Stimulated activated naive CD8-positive, alpha-beta T cell treated with anti-CD3 and anti-CD28 coated beads, Interleukin-15, amount 100 ng/mL, for 72 hours (primary cell): ENCODE results near the gene TPBGL.

Source experiments
- ATAC-seq: fragments of 150-1000 bp; cut with Tn5 transposase; 2 replicates; pipeline ENCODE4 v1.10.0; 2021; ENCODE audit warnings: mild to moderate bottlenecking, moderate library complexity
- DNase-seq, 2 donors: peaks; one replicate each; pipeline ENCODE4 v3.0.0; 2021 to 2022
- H3K27ac Mint-ChIP-seq, 2 donors: one replicate each; pipeline ENCODE4 v1.8.0; 2022; ENCODE audit warnings: mild to moderate bottlenecking in 2 of 2, mixed read lengths in 2 of 2, moderate library complexity in 2 of 2
- H3K27me3 Mint-ChIP-seq: one replicate; pipeline ENCODE4 v1.8.0; 2022; ENCODE audit warnings: mixed read lengths
- H3K4me1 Mint-ChIP-seq: one replicate; pipeline ENCODE4 v1.8.0; 2022; ENCODE audit warnings: mild to moderate bottlenecking, mixed read lengths
- H3K4me3 Mint-ChIP-seq, 2 donors: one replicate each; pipeline ENCODE4 v1.8.0; 2022; ENCODE audit warnings: mild to moderate bottlenecking in 2 of 2, mixed read lengths in 2 of 2, moderate library complexity in 1 of 2
- H3K9me3 Mint-ChIP-seq, 2 donors: one replicate each; pipeline ENCODE4 v1.8.0; 2022; ENCODE audit warnings: mixed read lengths in 2 of 2

Gene TPBGL

DNA sequence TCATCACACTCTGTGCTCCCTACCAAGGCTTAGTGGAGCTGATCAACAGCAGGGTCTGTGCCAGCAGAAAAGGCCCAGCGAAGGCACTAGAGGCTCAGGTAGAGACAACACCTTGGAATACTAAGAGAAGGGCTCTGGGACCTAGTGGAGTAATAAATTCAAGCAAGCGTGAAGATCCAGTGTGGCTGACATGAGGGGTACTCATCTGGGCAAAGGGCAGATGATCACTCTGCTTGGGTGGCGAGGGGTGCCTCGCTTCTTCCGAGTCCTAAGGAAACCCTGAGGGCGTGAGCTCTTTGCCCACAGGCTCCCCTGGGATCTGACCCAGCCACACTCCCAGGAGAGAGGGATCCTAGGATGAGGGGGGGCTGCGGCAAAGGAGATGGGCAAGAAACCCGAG, 3.5 kb upstream of the TPBGL start:
- ATAC-seq (no peak), DNase-seq (no peak)
- Mint-ChIP-seq H3K4me3 (no peak overlapping the region), H3K27ac (no peak overlapping the region), H3K9me3 (peaks cover 6 to 9% of the 10 kb centered on the region in 2 donors), H3K4me1 (peaks cover 10% of the 10 kb centered on the region), H3K27me3 (peaks cover 67% of the 10 kb centered on the region)

DNA sequence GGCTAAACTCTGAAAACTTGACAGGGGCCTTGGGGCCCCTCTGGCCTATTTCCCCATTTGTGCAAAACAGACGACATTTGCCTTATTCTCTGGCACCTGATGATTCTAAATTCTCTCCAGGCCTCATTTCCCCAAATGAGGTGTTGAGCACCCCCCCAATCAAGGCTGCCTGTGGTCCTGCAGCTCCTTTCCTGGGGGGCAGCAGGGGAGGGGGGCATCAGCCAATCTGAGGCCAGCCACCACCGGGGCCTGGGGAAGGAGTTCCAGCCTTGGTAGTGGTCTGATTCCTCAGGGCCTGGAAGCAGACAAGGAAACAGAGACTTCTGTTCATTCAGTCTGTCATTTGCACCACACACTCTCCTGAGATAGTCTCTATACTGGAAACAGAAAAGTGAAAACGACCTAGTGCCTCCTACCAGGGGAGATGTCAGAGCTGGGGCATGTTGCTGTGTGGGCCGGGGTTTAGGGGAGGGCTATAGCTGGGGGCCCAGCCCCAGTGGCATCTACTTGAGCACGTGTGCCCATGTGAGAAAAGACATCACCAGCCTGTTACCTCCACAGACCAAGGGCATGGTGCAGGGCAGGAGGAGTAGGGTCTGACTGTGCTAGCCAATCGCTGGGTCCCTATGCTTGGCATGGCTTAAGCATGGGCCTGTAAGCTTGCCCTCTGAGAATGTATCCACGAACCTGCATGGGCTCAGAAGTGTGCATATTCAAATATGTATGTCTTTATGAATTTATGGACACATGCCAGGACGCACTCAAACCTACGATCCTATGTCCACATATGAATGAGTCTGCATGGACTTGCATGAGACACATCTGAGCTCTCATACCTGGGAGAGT, 1.8 kb upstream of the TPBGL start:
- peaks cover 77% of the 10 kb centered on the region for H3K27me3 Mint-ChIP-seq
- peaks cover 2 to 3% of the 10 kb centered on the region in 2 donors for H3K9me3 Mint-ChIP-seq
- no peak for DNase-seq
- no peak overlapping the region for H3K27ac Mint-ChIP-seq
- ATAC-seq: no peak
- H3K4me3 Mint-ChIP-seq: peak overlapping the region in 1 of 2 donors; percentile 92
- peaks cover 22% of the 10 kb centered on the region for H3K4me1 Mint-ChIP-seq

DNA sequence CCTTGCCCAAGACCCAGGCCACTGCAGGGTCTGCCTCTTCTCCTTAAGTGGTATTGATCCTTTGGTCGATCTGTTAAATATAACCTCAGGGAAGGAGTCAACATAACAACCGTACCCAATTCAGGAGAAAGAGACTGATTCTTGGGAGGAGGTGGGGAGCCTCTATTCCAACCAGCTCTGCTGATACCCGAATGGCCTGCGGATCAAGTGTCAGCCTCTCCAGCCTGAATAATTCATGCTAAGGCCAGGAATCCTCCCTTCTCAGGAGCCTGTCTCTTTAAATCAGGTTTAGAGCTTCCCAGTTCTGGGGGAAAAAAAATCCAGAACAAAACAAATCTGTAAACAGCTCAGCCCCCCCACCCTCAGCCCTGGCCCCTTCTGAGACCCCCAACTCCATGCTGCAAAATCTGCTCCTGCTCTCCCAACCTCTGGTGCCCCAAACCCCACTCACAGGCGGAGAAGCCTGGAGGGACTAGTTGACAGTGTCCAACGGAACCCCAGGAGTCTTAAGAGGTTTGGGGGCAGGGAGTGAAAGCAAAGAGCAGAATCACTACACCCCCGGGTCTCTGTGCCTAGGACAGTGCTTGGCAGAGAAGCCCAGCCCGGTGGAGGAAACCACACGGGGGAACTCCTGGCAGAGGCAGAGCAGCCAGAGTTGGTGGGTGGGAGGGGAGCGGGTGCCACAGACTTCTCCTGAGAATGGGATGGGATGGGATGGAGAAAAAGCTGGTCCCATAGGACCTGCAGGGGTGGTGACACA, 863 bp upstream of the TPBGL start:
- Mint-ChIP-seq H3K9me3 (no peaks in the 10 kb centered on the region), H3K4me3 (peak overlapping the region; percentile 71 to 92), H3K27me3 (peaks cover 81% of the 10 kb centered on the region), H3K27ac (no peak overlapping the region), H3K4me1 (peaks cover 22% of the 10 kb centered on the region)
- ATAC-seq: no peak
- no peak for DNase-seq

DNA sequence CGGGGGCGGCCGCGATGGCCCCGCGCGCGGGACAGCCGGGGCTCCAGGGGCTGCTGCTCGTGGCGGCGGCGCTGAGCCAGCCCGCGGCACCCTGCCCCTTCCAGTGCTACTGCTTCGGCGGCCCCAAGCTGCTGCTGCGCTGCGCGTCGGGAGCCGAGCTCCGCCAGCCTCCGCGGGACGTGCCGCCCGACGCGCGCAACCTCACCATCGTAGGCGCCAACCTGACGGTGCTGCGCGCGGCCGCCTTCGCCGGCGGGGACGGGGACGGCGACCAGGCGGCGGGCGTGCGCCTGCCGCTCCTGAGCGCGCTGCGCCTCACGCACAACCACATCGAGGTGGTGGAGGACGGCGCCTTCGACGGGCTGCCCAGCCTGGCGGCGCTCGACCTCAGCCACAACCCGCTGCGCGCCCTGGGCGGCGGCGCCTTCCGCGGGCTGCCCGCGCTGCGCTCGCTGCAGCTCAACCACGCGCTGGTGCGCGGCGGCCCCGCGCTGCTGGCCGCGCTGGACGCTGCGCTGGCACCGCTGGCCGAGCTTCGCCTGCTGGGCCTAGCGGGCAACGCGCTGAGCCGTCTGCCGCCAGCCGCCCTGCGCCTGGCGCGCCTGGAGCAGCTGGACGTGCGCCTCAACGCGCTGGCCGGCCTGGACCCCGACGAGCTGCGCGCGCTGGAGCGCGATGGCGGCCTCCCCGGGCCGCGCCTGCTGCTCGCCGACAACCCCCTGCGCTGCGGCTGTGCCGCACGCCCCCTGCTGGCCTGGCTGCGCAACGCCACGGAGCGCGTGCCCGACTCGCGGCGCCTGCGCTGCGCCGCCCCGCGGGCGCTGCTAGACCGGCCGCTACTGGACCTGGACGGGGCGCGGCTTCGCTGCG, 697 bp downstream of the TPBGL start:
- H3K27ac Mint-ChIP-seq: no peak overlapping the region
- peak; percentile 81 to 93 for DNase-seq
- peak; percentile 87 for ATAC-seq
- peak overlapping the region; percentile 70 to 72 for H3K4me3 Mint-ChIP-seq
- H3K4me1 Mint-ChIP-seq: peaks cover 22% of the 10 kb centered on the region
- no peaks in the 10 kb centered on the region for H3K9me3 Mint-ChIP-seq
- H3K27me3 Mint-ChIP-seq: peaks cover 73% of the 10 kb centered on the region

DNA sequence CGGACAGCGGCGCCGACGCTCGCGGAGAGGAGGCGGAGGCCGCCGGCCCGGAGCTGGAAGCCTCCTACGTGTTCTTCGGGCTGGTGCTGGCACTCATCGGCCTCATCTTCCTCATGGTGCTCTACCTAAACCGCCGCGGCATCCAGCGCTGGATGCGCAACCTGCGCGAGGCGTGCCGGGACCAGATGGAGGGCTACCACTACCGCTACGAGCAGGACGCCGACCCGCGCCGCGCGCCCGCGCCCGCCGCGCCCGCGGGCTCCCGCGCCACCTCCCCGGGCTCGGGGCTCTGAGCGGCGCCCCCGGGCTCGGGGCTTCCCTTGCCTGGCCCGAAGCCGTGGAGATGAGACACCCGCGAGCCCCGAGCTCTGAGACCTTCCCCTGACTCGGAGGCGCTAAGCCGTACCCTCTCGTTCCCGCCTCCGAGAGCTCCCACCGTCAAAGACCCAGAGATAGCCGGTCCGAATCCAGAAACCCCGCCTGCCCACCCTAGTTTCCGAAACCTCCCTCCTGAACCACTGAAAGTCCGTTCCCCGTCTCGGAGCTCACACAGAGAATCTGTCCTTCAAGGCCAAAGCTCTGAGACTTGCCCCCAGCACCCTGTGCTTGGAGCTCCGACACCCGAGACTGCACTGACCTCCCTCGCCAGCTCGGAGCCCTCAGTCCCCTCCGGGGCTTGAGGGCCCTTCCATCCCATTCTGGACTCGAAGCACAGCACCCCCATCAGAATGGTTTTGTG, 1.5 kb downstream of the TPBGL start:
- H3K4me1 Mint-ChIP-seq: peaks cover 22% of the 10 kb centered on the region
- H3K27me3 Mint-ChIP-seq: peaks cover 65% of the 10 kb centered on the region
- H3K4me3 Mint-ChIP-seq: peak overlapping the region; percentile 74 to 77
- DNase-seq: peak in 1 of 2 donors; percentile 31
- H3K27ac Mint-ChIP-seq: peak overlapping the region in 1 of 2 donors; percentile 95
- ATAC-seq: peak; percentile 55
- no peaks in the 10 kb centered on the region for H3K9me3 Mint-ChIP-seq

DNA sequence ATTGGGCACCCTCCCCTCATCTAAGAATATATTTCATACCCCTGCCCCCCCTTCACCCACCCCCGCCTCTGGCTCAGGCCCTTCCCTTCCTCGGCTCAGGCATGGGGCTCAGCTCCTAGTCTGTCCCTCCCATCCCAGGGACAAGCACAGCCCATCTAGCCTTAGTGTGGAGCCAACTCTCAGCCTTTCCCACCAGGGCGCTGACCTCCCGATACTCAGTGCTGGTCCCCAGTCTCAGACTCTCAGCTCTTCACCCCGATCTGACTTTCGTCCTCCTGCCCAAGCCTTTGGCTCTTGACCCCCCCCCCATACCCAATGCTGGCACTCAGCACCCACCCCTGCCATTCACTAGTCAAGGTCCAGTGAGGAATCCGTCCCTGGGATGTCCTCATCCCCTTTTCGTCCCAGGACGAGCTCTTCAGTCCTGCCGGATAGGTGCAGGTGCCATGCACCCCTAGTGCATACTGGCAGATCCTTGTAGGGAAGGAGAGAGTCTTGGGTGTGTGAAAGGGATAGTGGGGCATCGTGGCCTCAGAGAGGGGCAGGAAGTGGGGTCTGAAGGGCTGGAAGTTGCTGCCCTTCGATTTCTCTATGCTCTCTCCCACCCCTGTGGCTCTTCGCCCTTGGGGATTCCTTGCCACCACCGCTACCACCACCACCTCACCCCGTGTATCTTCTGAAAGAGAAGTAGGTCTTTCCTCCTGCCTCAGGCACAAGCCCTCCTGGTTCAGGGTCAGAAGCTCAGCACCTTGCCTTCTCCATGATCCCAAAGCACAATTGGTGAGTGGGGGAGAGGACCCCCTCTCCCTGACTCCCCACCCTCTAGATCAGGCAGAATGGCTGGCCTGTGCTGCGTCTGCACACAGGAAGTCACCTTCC, 2.4 kb downstream of the TPBGL start:
- Mint-ChIP-seq H3K4me3 (peak overlapping the region; percentile 74 to 77), H3K4me1 (peaks cover 22% of the 10 kb centered on the region), H3K27ac (peak overlapping the region in 1 of 2 donors; percentile 95), H3K27me3 (peaks cover 56% of the 10 kb centered on the region), H3K9me3 (no peaks in the 10 kb centered on the region)
- DNase-seq (no peak), ATAC-seq (no peak)

DNA sequence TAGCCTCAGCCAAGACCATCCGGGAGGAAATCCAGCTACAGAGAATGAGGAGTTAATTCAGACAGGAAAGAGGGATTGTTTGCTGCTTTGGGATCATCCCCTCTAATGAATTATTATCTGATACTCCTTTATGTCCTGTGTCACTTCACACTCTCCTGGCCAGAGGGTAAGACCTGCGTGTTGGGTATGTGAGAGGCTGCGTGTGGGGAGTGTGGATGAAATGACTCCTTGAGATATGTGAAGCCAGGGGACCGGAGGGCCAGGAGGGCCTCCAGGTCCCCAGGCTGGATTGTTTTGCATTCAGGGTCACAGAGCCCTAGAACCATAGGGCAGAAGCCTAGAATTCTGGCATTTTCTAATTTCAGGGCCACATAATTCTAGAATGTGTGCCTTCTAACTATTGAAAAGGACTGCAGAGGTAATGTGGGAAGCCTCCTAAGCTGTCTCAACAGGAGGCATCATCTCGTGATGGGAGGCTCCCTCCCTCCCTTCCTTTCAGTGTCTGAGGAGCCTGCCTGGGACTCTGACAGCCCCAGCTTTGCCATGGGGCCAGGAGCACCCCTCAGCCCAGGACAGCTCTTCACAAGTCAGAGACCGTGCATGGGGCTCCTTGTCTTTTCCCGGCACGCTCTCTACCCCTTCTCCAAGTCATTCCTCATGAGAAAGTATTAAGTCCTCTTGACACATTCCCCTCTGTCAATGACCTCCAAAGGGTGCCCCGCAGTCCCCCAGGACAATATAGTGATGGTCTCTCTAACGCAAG, 3.7 kb downstream of the TPBGL start:
- Mint-ChIP-seq H3K9me3 (no peaks in the 10 kb centered on the region), H3K27me3 (peaks cover 44% of the 10 kb centered on the region), H3K4me1 (peaks cover 29% of the 10 kb centered on the region), H3K27ac (no peak overlapping the region), H3K4me3 (no peak overlapping the region)
- DNase-seq (no peak), ATAC-seq (no peak)

DNA sequence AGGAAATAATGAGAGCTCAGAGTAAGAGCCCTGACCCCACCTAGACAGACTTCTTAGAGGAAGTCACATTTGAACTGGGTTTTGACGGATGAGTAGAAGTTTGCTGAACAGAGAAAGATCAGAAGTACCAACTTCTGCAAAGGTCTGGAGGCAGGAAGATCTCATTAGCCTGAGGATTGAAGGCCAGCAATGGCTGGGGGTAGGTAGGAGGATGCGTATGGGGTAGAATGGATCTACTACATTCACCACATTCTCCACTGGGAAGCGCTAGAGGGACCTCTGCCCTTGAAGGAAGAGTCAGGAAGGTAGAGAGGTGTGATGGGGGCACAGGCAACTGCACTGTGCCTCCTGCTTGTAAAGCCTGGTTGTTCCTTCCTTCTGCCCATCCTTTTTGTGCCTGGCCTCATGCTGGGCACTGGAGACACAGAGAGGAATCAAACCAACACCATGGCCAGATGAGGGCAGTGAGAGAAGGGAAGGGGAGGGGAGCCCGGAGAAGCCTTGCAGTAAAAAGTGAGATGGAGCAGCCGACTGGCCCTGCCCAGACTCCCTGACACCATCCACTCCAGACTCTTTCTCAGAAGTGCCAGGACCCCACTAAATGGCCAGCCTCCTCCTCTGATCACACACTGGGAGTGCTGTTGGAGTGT, 4.9 kb downstream of the TPBGL start:
- peaks cover 22% of the 10 kb centered on the region for H3K4me1 Mint-ChIP-seq
- peaks cover 42% of the 10 kb centered on the region for H3K27me3 Mint-ChIP-seq
- DNase-seq: no peak
- no peak overlapping the region for H3K27ac Mint-ChIP-seq
- ATAC-seq: no peak
- no peak overlapping the region for H3K4me3 Mint-ChIP-seq
- no peaks in the 10 kb centered on the region for H3K9me3 Mint-ChIP-seq

DNA sequence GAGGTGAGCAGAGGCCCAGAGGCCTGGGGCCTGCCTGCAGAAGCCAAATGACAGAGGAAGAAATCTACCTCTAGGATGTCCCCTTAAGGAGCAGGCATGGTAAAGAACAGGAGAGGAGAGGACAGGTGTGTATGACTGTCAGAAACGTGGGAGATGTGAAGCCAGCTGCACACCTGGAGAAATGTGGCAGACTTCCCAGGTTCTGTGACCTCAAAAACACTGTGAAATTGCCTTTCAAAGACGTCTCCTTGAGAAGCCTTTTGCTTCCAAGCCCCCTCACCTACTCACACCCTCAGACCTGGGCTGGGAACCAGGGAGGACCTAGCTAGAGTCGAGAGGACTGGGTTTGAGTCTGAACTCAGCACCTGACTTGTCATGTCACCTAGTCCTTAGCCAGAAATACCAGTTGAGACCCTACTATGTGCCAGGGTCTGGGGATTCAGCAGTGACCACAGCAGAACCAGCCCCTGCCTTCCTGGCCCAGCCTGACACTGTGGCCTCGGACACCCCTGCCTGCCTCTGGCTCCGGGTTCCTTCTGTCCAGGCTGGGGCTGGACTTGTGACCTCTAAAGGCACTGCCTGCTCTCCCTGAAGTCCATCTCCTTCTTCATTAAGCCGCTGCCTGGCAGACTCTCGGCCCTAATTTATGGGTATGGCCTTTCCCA, 5.6 kb downstream of the TPBGL start:
- DNase-seq: no peak
- ATAC-seq: no peak
- Mint-ChIP-seq H3K4me1 (peaks cover 21% of the 10 kb centered on the region), H3K27me3 (peaks cover 41% of the 10 kb centered on the region), H3K4me3 (no peak overlapping the region), H3K27ac (no peak overlapping the region), H3K9me3 (no peaks in the 10 kb centered on the region)

DNA sequence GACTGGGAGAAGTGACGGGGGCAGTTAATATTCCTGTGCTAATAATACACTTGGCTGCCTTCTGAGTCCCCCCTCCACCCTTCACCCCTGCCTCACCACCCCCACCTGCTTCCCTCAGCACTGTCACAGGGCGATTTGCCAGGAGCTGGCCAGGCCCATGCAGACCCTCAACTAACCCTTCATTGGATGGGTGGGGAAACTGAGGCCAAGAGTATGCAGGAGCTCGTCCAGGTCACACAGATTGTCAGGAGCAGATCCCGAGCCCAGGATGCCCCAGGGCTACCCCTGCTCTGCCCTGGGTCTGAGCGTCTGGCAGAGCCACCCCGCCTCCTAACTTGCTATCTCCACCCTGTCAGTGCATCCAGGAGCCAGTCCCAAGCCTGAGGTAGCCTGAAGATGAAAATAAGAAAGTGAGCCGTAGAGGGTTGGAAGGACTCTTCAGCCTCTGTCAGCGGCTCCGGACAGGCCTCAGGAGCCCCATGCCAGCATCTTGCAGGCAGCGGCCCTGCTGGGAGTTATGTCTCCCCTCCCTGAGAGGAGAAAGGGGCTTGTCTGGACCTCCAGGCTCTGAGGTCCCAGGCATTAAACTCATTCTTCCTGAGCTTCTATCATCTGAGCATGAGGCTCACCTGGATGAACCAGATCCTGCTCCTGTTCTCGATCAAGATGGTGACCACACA, 6.2 kb downstream of the TPBGL start:
- H3K4me1 Mint-ChIP-seq: peaks cover 21% of the 10 kb centered on the region
- peak overlapping the region in 1 of 2 donors; percentile 71 for H3K27ac Mint-ChIP-seq
- peaks cover 40% of the 10 kb centered on the region for H3K27me3 Mint-ChIP-seq
- no peak overlapping the region for H3K4me3 Mint-ChIP-seq
- DNase-seq (no peak), ATAC-seq (no peak)
- H3K9me3 Mint-ChIP-seq: no peaks in the 10 kb centered on the region

DNA sequence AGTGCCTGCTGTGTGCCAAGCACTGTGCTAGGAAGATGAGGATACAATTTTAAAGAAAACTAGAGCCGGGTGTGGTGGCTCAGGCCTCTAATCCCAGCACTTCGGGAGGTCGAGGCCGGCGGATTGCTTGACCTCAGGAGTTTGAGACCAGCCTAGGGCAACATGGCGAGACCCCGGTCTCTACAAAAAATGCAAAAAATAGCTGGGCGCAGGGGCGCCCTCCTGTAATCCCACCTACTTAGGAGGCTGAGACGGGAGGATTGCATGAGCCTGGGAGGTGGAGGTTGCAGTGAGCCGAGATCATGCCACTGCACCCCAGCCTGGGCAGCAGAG, 8.3 kb downstream of the TPBGL start:
- Mint-ChIP-seq H3K27me3 (peaks cover 19% of the 10 kb centered on the region), H3K9me3 (no peaks in the 10 kb centered on the region), H3K4me1 (peaks cover 7% of the 10 kb centered on the region), H3K4me3 (no peak overlapping the region), H3K27ac (no peak overlapping the region)
- ATAC-seq (no peak), DNase-seq (no peak)

DNA sequence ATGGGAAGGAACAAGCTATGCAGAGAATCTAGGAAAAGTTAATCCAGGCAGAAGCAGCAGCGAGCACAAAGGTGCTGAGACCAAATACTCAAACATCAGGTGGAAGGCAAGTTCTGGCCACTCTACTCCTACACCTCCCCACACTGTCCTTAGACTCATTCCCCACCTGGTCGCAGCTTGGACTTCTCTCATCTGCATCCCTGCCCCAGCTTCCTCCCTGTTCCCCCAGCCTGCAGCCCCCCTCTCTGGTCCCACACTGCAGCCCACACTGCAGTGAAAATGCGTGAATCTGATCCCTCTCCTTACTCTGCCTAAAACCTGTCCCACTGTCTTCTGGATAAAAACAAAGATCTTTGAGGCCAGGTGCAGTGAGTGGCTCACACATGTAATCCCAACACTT, 9.1 kb downstream of the TPBGL start:
- H3K4me3 Mint-ChIP-seq: no peak overlapping the region
- DNase-seq (no peak), ATAC-seq (no peak)
- H3K27ac Mint-ChIP-seq: no peak overlapping the region
- H3K27me3 Mint-ChIP-seq: peaks cover 11% of the 10 kb centered on the region
- H3K4me1 Mint-ChIP-seq: peaks cover 7% of the 10 kb centered on the region
- H3K9me3 Mint-ChIP-seq: no peaks in the 10 kb centered on the region
